Tibial nerve (tissue), 3 donors: ENCODE results near the gene PRRG4.

Experiments used
- POLR2A ChIP-seq, 2 donors: fragments of 450-650 bp; IDR thresholded peaks; one replicate each; pipeline ENCODE4 v1.6.1; 2017; ENCODE audit warnings: antibody characterized with exemption in 2 of 2, mild to moderate bottlenecking in 2 of 2, moderate library complexity in 2 of 2
- TF ChIP-seq, protein P1 (sequence below), 5 experiments: fragments of 200-600 bp in 3 of 5; fragments of 450-650 bp in 2 of 5; sonication (generic) in 3 of 5; IDR thresholded peaks; one replicate each; pipeline ENCODE4 v1.5.1; 2016 to 2019; ENCODE audit warnings: antibody characterized with exemption in 5 of 5, mild to moderate bottlenecking in 3 of 5, moderate library complexity in 2 of 5

DNA sequence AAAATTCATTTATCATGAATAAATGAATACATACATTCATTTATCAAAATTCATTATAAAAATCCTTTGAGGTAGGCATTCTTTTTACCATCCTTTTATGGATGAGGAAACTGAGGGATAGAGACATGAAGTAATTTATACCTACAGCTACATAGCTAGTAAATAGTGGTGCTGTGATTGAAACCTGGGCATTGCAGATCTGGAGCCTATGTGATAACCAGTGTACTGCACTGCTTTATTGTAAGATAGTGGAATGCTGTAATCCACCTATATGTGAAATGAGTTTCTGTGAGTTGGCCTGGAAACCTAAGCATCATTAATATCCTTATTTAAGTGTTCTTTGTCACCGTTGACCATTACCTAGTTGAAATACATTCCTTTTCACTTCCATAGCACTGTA is 67.4 kb downstream of the PRRG4 start:
- TF ChIP-seq, protein P1, sequence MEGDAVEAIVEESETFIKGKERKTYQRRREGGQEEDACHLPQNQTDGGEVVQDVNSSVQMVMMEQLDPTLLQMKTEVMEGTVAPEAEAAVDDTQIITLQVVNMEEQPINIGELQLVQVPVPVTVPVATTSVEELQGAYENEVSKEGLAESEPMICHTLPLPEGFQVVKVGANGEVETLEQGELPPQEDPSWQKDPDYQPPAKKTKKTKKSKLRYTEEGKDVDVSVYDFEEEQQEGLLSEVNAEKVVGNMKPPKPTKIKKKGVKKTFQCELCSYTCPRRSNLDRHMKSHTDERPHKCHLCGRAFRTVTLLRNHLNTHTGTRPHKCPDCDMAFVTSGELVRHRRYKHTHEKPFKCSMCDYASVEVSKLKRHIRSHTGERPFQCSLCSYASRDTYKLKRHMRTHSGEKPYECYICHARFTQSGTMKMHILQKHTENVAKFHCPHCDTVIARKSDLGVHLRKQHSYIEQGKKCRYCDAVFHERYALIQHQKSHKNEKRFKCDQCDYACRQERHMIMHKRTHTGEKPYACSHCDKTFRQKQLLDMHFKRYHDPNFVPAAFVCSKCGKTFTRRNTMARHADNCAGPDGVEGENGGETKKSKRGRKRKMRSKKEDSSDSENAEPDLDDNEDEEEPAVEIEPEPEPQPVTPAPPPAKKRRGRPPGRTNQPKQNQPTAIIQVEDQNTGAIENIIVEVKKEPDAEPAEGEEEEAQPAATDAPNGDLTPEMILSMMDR (IDR thresholded peaks at IDR 0.05), result no peak
- no peak for TF ChIP-seq POLR2A (IDR thresholded peaks at IDR 0.05)
